ENCODE measurements around the gene FOXP3. TPM values are rescaled to one million over a fixed set of nuclear protein-coding genes. Genes with fewer than 3 reads are reported as not detected.

FOXP3 gene
- total and polyA plus RNA-seq, 2 of the 8 experiments (the other 6 are each of a cell fraction or from before 2014, with no cell fraction given), result 0.37 to 0.54 TPM

DNA sequence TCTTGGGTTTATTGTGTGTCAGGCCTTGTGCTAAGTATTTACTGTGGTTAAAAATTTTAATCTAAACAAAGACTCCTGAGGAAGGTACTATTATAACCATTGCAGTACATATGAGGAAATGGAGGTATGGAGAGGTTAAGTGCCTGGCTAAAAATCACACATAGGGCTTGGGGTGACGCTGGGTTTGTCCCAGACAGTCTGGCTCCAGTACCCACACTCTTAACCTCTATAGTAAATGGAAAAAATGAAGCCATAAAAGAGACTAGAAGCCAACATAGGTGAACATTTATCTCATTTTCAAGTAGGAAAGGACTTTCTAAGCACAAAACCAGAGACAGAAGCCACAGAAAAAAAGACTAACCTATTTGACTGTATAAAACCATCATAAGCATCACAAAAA lies 1.9 kb downstream of the FOXP3 start (continued):
- TF ChIP-seq ATF3 (IDR thresholded peaks at IDR 0.05; ENCODE audit: insufficient read depth, low read depth, low read length), result no peak
- TF ChIP-seq BCL11A (IDR thresholded peaks at IDR 0.05; ENCODE audit: low read depth in 2 of 2, low read length in 2 of 2), result no peak
- TF ChIP-seq ZNF274 (IDR thresholded peaks at IDR 0.05; ENCODE audit: borderline replicate concordance, extremely low read depth, low read length), result no peak
- no peak for TF ChIP-seq CBX5 (IDR thresholded peaks at IDR 0.05; ENCODE audit: low read depth, low read length)
- no peak for TF ChIP-seq CREB1 (IDR thresholded peaks at IDR 0.05)

All from H1 (cell line).